Skeletal muscle cell (primary cell): ENCODE measurements around the gene KCTD19.

ENCODE experiments used
- DNase-seq: peaks from one replicate; pipeline ENCODE4 v3.0.0-alpha.2; 2010; ENCODE audit warnings: low read depth
- H3K4me3 ChIP-seq: 2 replicates; pipeline ENCODE4 v1.5.1; 2011; ENCODE audit warnings: low read depth, mild to moderate bottlenecking, control low read depth, low read length, moderate library complexity

KCTD19 gene

DNA sequence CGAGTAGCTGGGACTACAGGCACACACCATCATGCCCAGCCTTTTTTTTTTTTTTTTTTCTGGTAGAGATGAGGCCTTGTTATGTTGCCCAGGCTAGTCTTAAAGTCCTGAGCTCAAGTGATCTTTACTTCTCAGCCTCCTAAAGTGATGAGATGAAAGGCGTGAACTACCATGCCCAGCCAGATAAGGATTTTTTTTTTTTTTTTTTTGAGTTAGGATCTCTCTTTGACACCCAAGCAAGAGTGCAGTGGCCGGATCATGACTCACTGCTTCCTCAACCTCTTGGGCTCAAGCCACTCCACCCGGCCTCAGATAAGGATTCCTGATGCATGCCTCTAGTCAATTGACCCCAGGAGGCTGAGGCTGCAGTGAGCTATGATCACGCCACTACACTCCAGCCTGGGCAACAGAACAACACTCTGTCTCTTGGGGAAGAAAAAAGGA is 58.4 kb downstream of the KCTD19 start:
- H3K4me3 ChIP-seq = no peak overlapping the region
- DNase-seq = no peak

DNA sequence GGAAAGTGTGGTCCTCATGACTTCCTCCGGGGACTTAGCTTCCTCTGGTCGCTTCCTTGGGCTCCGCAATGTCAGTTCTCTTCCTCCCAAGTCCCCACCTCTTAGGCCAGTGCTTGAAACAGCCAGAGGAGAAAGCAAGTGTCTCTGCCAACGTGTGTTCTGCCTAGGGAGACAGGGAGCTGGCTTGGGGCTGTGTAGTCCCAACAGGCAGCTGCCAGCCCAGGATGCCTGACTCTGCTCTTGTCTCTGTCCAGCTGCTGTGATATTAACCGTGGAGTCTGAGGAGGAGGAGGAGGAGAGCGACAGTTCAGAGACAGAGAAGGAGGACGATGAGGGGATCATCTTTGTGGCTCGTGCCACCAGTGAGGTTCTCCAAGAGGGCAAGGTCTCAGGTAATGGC is 60.7 kb downstream of the KCTD19 start:
- no peak overlapping the region for H3K4me3 ChIP-seq
- no peak for DNase-seq

GRCh38 chr16:67264866-67265265 is 61.7 kb downstream of the KCTD19 start:
- no peak for DNase-seq
- H3K4me3 ChIP-seq = no peak overlapping the region

DNA sequence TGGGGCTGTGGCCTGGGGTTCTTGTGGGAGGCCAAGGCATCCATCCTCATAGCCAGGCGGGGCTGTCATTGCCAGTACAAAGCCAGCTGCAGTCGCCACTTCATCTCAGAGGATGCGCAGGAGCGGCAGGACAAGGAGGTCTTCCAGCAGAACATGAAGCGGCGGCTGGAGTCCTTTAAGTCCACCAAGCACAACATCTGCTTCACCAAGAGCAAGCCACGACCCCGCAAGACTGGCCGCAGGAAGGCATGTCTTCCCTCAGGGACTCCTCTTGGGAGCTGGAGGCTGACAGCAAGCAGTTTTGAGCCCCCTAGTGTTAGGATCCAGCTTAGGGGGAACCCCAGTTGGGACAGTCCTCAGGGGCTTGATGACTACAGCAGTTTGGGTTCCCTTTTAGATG is 62.3 kb downstream of the KCTD19 start:
- H3K4me3 ChIP-seq = no peak overlapping the region
- no peak for DNase-seq

DNA sequence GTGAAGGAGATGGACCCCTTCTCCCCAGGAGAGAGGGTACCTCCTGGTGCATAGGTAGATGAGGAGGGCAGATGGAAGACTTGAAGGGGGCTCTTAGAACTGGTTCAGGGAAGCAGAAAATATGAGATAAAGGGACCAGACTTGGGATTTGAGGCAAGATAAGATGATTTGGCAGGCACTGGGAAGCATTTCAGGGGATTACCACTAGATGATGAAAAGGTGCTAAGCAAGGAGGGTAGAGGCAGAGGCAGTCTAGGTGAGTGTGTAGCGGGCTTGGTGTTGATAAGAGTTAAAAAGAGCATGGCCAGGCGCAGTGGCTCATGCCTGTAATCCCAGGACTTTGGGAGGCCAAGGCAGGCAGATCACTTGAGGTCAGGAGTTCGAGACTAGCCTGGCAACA is 63.3 kb downstream of the KCTD19 start:
- H3K4me3 ChIP-seq = no peak overlapping the region
- no peak for DNase-seq

- DNase-seq = no peak
- no peak overlapping the region for H3K4me3 ChIP-seq
Measured at GRCh38 chr16:67260426-67261063, 66.0 kb downstream of the KCTD19 start.

- H3K4me3 ChIP-seq = no peak overlapping the region
- DNase-seq = no peak
Measured at GRCh38 chr16:67259705-67260104, 66.8 kb downstream of the KCTD19 start.

- H3K4me3 ChIP-seq = no peak overlapping the region
- DNase-seq = no peak
Measured at GRCh38 chr16:67258161-67258835, 68.2 kb downstream of the KCTD19 start.

DNA sequence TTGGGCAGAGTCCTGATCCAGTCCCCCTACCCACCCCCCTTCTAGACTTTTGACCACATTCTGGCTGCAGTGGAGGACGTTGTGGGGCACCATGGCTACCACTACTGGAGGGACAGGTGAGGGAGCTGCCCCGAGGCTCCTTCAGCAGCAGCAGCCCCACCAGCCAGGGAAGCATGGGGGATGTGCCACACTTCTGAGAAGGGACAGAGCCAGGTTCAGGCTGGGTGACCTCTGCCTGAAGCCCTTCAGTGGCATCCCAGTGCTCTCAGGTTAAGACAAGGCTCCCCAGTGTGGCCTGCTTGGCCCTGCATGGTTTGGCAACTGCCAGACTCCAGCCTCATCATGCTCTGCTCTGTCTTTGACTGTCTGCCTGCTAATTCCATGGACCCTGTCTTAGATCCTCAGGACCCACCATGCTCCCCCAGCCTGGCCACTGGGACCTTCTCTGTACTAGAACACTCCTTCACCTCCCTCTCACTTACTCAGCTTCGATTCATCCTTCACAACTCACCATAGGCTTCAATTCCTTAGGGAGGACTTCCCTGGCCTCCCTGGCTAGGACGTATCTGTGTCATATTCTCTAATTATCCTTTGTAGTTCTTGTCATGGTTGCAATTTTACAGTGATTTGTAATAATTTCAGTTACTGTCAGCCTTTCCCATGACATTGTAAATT is 68.9 kb downstream of the KCTD19 start:
- DNase-seq = no peak
- H3K4me3 ChIP-seq = no peak overlapping the region

DNA sequence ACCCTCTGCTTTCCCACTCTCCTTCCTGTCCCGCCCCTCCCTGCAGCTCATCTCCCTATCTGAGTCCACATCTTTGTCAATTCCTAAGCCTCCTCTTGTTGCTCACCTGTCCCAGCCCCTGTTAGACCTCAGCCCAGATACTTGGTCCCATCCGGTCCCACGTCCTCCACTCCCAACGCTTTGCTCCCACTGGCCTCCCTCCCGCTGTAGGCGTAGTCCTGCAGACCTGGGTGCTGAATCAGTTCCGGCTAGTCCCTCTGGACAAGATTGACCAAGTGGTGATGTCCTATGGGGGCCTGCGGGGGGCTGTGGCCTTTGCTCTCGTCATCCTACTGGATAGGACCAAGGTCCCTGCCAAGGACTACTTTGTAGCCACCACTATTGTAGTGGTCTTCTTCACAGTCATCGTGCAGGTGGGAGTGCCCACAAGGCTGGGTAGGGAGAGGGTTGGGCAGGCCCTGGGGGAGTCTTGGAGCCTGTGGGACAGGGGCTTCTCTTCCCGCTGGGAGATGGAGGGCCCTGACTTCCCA is 69.8 kb downstream of the KCTD19 start:
- no peak for DNase-seq
- no peak overlapping the region for H3K4me3 ChIP-seq

DNA sequence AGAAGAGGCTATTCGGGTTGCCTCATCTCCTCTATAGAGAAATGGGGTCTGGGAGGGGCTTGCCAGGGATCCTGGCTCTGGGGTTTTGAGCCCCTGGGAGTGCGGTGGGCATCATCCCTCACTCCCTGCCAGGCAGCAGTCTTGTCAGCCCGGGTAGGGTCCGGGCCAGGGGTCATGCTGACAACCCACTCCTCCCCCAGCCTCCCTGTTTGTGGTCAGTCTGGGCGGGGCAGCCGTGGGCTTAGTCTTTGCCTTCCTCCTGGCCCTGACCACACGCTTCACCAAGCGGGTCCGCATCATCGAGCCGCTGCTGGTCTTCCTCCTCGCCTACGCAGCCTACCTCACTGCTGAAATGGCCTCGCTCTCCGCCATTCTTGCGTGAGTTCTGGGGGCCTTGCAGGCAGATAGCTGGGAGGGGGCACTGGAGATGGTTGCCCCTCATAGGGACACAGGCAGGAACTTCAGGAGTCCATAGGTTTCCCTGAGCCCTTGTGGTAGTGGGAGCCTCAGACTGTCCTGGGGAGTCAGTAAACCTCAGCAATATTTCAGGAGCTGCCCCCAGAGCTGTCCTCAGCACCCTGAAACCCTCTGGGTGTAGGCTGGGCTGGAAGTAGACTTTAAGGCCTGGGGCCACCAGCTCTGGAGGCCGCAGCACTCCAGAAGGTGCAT is 70.9 kb downstream of the KCTD19 start:
- no peak for DNase-seq
- no peak overlapping the region for H3K4me3 ChIP-seq

GRCh38 chr16:67254801-67255552 is 71.6 kb downstream of the KCTD19 start:
- H3K4me3 ChIP-seq = no peak overlapping the region
- DNase-seq = no peak

DNA sequence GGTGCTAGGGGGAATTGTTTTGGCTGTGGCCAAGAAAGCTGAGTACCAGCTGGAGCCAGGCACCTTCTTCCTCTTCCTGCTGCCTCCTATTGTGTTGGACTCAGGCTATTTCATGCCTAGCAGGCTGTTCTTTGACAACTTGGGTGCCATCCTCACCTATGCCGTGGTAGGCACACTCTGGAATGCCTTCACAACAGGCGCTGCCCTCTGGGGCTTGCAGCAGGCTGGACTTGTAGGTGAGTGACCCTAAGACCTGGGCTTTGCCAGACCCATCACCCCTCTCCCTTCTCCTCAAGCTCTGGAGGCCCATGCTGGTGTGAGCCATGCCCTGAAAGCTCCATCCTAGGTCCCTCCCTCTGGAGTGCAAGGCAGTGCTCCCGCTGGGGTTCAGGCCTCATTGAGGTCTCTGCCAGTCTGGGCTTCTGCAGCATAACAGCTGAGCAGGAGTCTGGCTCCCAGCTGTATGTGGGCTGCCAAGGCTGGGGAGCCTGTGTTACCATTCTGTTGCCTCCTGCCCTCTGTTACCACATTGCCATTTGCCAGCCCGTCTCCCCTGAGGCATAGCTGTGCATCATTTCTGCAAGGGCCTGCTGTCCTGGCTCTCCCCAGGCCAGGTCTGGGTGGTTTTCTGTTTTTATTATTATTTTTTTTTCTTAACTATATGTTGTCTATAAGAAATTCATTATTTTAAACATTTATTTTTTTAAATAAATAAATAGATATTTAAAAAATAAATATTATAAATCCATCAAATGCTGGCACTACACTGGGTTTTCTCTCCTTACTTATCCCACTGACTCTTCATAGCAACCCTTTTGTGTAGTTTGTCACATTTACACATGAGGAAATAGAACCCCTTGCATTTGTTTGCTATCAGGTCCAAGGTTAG is 73.7 kb downstream of the KCTD19 start:
- no peak for DNase-seq
- no peak overlapping the region for H3K4me3 ChIP-seq

GRCh38 chr16:67250045-67250327 is 76.6 kb downstream of the KCTD19 start:
- no peak for DNase-seq

GRCh38 chr16:67249178-67250044 is 77.1 kb downstream of the KCTD19 start:
- DNase-seq = no peak
- H3K4me3 ChIP-seq = peak overlapping the region; percentile 91

More at GRCh38 chr16:67250045-67250327, 76.6 kb downstream of the KCTD19 start:
- H3K4me3 ChIP-seq = peak overlapping the region; percentile 91

DNA sequence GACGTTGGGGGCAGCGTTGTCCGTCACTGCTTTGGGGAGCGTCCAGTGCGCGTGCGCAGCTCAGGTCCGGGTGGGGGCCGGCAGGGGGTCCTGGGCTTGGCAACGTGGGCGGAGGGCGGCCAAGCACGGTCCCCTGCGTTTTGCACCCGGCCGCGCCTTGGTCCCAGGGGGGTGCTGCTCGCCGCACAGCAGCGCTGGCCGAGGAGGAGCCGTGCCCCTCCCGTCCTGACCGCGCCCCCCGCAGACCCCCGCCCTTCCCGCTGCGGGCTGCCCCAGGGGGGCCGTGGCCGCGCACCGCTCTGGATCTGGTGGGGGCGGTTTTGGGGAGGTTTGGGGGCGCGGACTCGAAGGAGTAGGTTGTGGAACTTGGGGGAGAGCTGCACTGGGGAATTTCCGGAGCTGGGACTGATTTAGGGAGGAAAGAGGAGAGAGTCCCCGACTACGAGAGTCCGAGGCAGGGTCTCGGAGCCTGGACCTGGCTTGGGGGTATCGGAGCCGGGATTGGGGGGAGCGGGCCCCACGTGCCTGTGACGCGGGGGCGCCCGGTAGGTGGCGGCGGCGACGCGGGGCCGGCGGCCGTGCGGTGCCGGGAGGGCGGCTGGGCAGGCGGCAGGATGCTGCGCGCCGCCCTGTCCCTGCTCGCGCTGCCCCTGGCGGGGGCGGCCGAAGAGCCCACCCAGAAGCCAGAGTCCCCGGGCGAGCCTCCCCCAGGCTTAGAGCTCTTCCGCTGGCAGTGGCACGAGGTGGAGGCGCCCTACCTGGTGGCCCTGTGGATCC is 78.0 kb downstream of the KCTD19 start, which contains the start of gene SLC9A5:
TSS of gene SLC9A5 (plus strand) at position 579 of the 777 bp plus-strand sequence. CDS start at position 615, 36 bp downstream.
- no peak for DNase-seq
- H3K4me3 ChIP-seq = peak within 1 kb of the TSS; percentile 91

GRCh38 chr16:67248073-67248400 is 78.5 kb downstream of the KCTD19 start:
- no peak for DNase-seq
- H3K4me3 ChIP-seq = peak overlapping the region; percentile 91
